Lower lobe of right lung (tissue), 2 donors: ENCODE data around the gene LRP1B. TPM values are rescaled to one million over a fixed set of nuclear protein-coding genes. Genes with fewer than 3 reads are reported as not detected.
A peak's percentile ranks its signal among the peaks of the same experiment; 100 is the strongest.

Experiments used
- ATAC-seq, 2 donors: fragments of 200-7000 bp; cut with Tn5 transposase; one replicate each; pipeline ENCODE4 v1.9.1; 2020 to 2022; ENCODE audit warnings: mild to moderate bottlenecking in 2 of 2, moderate library complexity in 2 of 2
- DNase-seq: peaks from one replicate; pipeline ENCODE4 v3.0.0-alpha.2; 2020
- H3K27ac ChIP-seq: fragments of 200-600 bp; one replicate; pipeline ENCODE4 v1.8.0; 2022
- H3K27me3 ChIP-seq: fragments of 200-600 bp; one replicate; pipeline ENCODE4 v1.8.0; 2022; ENCODE audit warnings: low read depth
- H3K36me3 ChIP-seq: fragments of 200-600 bp; one replicate; pipeline ENCODE4 v1.8.0; 2022; ENCODE audit warnings: mild to moderate bottlenecking
- H3K4me1 ChIP-seq: fragments of 200-600 bp; one replicate; pipeline ENCODE4 v1.8.0; 2022
- H3K4me3 ChIP-seq: fragments of 200-600 bp; one replicate; pipeline ENCODE4 v1.8.0; 2022; ENCODE audit warnings: mild to moderate bottlenecking
- H3K9me3 ChIP-seq: fragments of 200-600 bp; one replicate; pipeline ENCODE4 v1.8.0; 2022
- intact Hi-C: fragments of 100-400 bp; cut with DNase I; formaldehyde crosslinking; loops from one replicate; pipeline ENCODE4 v1.11.0; 2022
- total RNA-seq: library from RNA; stranded (reverse); fragmentation: NEBNext Ultra II Directional; extraction: Animal tissue kit (Norgen Biotek cat#: 25700); gene quantifications from one replicate; pipeline ENCODE4 v1.2.1, GENCODE V29; 2021
- TF ChIP-seq, protein P1 (sequence below): fragments of 200-600 bp; IDR thresholded peaks from one replicate; pipeline ENCODE4 v1.8.0; 2022; ENCODE audit warnings: antibody characterized with exemption, mild to moderate bottlenecking
- donor health status: DM: no; HTN: yes; CAD: no; lungs with severe emphysema.

Gene LRP1B
- total RNA-seq, 1 donor from 2014 or later, result 0.09 TPM

DNA sequence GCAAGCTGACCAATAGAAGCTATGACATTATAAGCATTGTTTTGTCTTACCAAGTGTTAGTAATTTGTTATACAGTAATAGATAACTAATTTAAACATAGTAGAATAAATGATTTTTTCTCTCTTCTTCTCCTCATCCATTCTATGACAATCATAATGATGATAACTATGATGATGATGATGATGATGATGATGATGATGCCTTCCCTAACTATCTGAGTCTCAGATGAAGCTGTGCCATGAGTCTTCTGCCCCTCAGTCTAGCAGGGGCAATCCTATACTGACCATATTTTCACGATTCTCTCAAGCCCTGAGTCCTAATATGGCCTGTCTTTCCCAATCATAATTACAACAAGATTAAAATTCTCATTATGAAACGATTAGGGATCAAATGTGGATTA is 1369.0 kb downstream of the LRP1B start:
- intact Hi-C loops, result no loop called here
- TF ChIP-seq, protein P1, sequence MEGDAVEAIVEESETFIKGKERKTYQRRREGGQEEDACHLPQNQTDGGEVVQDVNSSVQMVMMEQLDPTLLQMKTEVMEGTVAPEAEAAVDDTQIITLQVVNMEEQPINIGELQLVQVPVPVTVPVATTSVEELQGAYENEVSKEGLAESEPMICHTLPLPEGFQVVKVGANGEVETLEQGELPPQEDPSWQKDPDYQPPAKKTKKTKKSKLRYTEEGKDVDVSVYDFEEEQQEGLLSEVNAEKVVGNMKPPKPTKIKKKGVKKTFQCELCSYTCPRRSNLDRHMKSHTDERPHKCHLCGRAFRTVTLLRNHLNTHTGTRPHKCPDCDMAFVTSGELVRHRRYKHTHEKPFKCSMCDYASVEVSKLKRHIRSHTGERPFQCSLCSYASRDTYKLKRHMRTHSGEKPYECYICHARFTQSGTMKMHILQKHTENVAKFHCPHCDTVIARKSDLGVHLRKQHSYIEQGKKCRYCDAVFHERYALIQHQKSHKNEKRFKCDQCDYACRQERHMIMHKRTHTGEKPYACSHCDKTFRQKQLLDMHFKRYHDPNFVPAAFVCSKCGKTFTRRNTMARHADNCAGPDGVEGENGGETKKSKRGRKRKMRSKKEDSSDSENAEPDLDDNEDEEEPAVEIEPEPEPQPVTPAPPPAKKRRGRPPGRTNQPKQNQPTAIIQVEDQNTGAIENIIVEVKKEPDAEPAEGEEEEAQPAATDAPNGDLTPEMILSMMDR, result no peak
- DNase-seq, result no peak

DNA sequence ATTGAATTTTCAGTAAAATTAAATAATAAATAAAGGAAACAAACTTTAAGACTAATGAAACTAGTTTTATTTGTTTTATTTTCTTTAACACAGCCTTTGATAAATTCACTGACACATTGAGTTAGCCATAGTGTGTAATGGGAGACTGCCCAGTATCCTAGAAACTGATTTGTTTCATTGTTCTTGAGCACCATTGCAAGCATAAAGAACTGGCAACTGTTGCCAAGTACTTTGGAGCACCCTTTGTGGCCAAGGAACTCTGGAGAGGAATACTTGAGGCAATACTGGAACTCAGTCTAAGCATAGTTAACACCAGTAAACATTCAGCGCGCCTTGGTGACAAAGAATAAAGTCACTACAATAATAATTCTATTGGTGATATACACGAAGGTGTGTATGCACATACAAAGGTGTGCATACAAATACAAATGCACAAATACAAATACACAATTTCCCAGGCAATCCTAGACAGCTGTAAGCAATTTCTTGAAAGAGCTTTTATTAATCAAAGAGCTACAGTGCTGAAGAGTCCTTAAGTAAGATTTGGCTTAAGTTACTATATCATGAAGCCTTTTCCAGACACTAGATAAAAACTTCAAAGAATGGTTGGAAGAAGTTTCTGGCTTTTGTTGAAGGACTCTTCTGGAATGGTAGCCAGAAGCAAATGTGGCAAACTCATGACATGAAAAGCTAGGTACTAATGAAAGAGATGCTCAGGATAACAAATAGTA is 1371.2 kb downstream of the LRP1B start:
- no peaks in the 10 kb centered on the region for H3K9me3 ChIP-seq
- no peak overlapping the region for H3K27ac ChIP-seq
- no peaks in the 10 kb centered on the region for H3K27me3 ChIP-seq
- no peak overlapping the region for H3K4me3 ChIP-seq
- no peak for DNase-seq
- H3K36me3 ChIP-seq, result no peaks in the 10 kb centered on the region
- H3K4me1 ChIP-seq, result no peaks in the 10 kb centered on the region
- peak; percentile 92 to 96 for ATAC-seq
- TF ChIP-seq, protein P1, result no peak
- intact Hi-C loops, result no loop called here

More for the DNA sequence above, 1369.0 kb downstream of the LRP1B start:
- Histone ChIP-seq H3K9me3 (no peaks in the 10 kb centered on the region), H3K4me1 (no peaks in the 10 kb centered on the region), H3K36me3 (no peaks in the 10 kb centered on the region), H3K4me3 (no peak overlapping the region), H3K27me3 (no peaks in the 10 kb centered on the region), H3K27ac (no peak overlapping the region)
- no peak for ATAC-seq

DNA sequence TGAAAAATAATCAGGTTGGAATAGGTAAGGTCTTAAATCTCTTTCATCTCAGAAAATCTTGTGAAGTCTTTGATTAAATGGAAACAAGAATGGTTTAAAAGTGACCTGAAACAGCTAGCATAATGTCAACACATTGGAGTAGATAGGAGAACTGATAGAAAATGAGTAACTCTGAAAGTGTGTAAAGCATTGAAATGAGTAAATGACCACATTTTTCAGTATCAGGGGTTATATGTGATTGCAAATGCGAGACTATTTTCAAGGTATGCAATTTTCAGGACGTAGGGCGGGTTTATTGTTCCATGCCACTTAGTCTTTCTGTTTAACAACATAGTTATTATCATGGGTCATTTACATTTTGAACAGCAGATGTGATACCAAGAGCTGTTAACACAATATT is 1383.2 kb downstream of the LRP1B start:
- TF ChIP-seq, protein P1, result no peak
- no peaks in the 10 kb centered on the region for H3K27me3 ChIP-seq

DNA sequence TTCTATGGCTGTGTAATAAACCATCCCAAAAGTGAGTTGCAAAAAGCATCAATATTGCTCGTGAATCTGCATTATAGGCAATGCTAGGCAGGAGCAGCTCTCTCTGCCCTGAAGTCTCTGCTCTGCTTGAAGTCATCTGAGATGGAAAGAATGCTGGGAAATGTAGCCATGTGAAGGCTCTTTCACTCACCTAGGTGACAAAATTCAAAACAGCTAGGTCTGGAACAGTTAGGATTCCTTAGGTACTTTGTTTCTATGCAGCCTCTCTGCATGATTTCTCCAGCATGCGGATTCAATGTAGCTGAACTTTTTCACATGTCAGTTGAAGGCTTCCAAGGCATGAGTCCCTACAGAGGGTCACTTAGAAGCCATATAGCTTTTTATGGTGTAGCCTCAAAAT is 1383.7 kb downstream of the LRP1B start:
- no peak overlapping the region for H3K4me3 ChIP-seq

More for the DNA sequence above, 1383.2 kb downstream of the LRP1B start:
- intact Hi-C loops, result no loop called here
- H3K4me1 ChIP-seq, result no peaks in the 10 kb centered on the region
- H3K9me3 ChIP-seq, result no peaks in the 10 kb centered on the region
- ATAC-seq (no peak), DNase-seq (no peak)
- no peaks in the 10 kb centered on the region for H3K36me3 ChIP-seq
- no peak overlapping the region for H3K27ac ChIP-seq
- no peak overlapping the region for H3K4me3 ChIP-seq

DNA sequence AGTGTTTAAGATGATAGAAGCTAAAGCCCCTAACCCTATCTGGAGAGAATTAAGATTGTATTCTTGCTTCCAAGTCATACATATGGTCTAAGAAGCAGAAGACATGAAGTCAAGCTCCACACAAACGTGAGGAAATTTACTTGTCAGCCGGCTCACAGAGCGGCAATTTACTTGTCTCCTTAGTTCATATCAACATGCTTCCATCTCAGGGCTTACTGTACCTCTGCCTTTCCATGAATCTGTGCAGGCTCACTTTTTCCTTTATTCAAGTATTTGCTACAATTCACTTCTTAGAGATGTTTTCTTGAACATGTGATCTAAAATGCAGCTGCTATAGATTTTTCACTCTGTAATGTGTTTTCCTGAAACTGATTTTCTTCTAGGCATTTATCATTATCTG is 1386.4 kb downstream of the LRP1B start:
- Histone ChIP-seq H3K27me3 (no peaks in the 10 kb centered on the region), H3K9me3 (no peaks in the 10 kb centered on the region), H3K4me1 (no peaks in the 10 kb centered on the region), H3K27ac (no peak overlapping the region), H3K36me3 (no peaks in the 10 kb centered on the region), H3K4me3 (no peak overlapping the region)
- ATAC-seq (no peak), DNase-seq (no peak)
- TF ChIP-seq, protein P1, result no peak
- intact Hi-C loops, result no loop called here

More for the DNA sequence above, 1383.7 kb downstream of the LRP1B start:
- ATAC-seq (no peak), DNase-seq (no peak)
- Histone ChIP-seq H3K27me3 (no peaks in the 10 kb centered on the region), H3K9me3 (no peaks in the 10 kb centered on the region), H3K27ac (no peak overlapping the region), H3K4me1 (no peaks in the 10 kb centered on the region), H3K36me3 (no peaks in the 10 kb centered on the region)
- intact Hi-C loops, result no loop called here
- TF ChIP-seq, protein P1, result no peak
